CD4-positive, alpha-beta T cell treated with Interleukin-2 at 100 ng/mL for 4 hours (primary cell): Measurements from ENCODE around the gene GBP7.
"Not testable (repeated sequence)": the region's sequence is repeated elsewhere in the genome, so short reads cannot be mapped to it uniquely, and the experiment has no call there.

Source experiments
- DNase-seq: peaks from one replicate; pipeline ENCODE4 v3.0.0-alpha.2; 2020; ENCODE audit warnings: low spot score

Gene GBP7

GRCh38 chr1:89175601-89176256 lies at the start of gene GBP7:
GBP7 (minus strand) TSS chr1:89176003; CDS start chr1:89171935, 4,068 bp downstream.
- DNase-seq, result no peak

GRCh38 chr1:89221341-89221740 lies 45.5 kb upstream of the GBP7 start:
- DNase-seq, result no peak

- DNase-seq, result not testable (repeated sequence)
These were observed 44.0 kb upstream of the GBP7 start for GRCh38 chr1:89219851-89220250.

GRCh38 chr1:89218941-89219340 lies 43.1 kb upstream of the GBP7 start:
- not testable (repeated sequence) for DNase-seq

GRCh38 chr1:89213347-89213746 lies 37.5 kb upstream of the GBP7 start:
- DNase-seq, result no peak

- no peak for DNase-seq
These were observed 35.3 kb upstream of the GBP7 start for GRCh38 chr1:89211035-89211634.

GRCh38 chr1:89206373-89206772 lies 30.6 kb upstream of the GBP7 start:
- DNase-seq, result no peak

GRCh38 chr1:89203166-89203565 lies 27.4 kb upstream of the GBP7 start:
- no peak for DNase-seq

GRCh38 chr1:89201106-89201794 lies 25.4 kb upstream of the GBP7 start:
- DNase-seq, result no peak

GRCh38 chr1:89200663-89201062 lies 24.9 kb upstream of the GBP7 start:
- DNase-seq, result peak; percentile 42

GRCh38 chr1:89199525-89200031 lies 23.8 kb upstream of the GBP7 start:
- no peak for DNase-seq

- DNase-seq, result peak; percentile 59
These were observed 22.8 kb upstream of the GBP7 start, which contains the start of gene GBP4 for GRCh38 chr1:89198491-89199072. GBP4 (minus strand) TSS chr1:89198942; CDS start chr1:89198834, 108 bp downstream.

- DNase-seq, result no peak
These were observed 22.3 kb upstream of the GBP7 start for GRCh38 chr1:89198081-89198480.

- DNase-seq, result no peak
These were observed 19.7 kb upstream of the GBP7 start for GRCh38 chr1:89195476-89195875.

- DNase-seq, result no peak
These were observed 15.5 kb upstream of the GBP7 start for GRCh38 chr1:89191314-89191713.

- DNase-seq, result no peak
These were observed 14.2 kb upstream of the GBP7 start for GRCh38 chr1:89190017-89190416.

- DNase-seq, result no peak
These were observed 3.5 kb upstream of the GBP7 start for GRCh38 chr1:89179343-89179742.

GRCh38 chr1:89176971-89177370 lies 1.2 kb upstream of the GBP7 start:
- DNase-seq, result no peak

- DNase-seq, result no peak
These were observed 1.3 kb downstream of the GBP7 start for GRCh38 chr1:89174491-89174890.

- DNase-seq, result no peak
These were observed 3.2 kb downstream of the GBP7 start for GRCh38 chr1:89172468-89173143.

- no peak for DNase-seq
These were observed 4.8 kb downstream of the GBP7 start for GRCh38 chr1:89171067-89171438.
